H1 (cell line): ENCODE measurements around the gene CHPF. TPM values are rescaled to one million over a fixed set of nuclear protein-coding genes. Genes with fewer than 3 reads are reported as not detected.
A peak's percentile ranks its signal among the peaks of the same experiment; 100 is the strongest.

Source experiments
- CTCF ChIA-PET: fragments of 300-600 bp; sonication (Branson Sonifier 250); formaldehyde crosslinking; loops from one replicate; lab custom pipeline; 2021; ENCODE audit not compliant: partially characterized antibody; lab: Charles Lee
- POLR2A ChIA-PET: fragments of 300-600 bp; sonication (Branson Sonifier 250); formaldehyde crosslinking; loops from one replicate; lab custom pipeline; 2021; ENCODE audit warnings: inconsistent platforms; ENCODE audit not compliant: partially characterized antibody; lab: Charles Lee
- DNase-seq, 2 experiments: peaks; one replicate each; pipeline versions ENCODE4 v3.0.0 to v3.0.0-alpha.2; 2010 to 2022; ENCODE audit warnings: low spot score in 2 of 2, low read depth in 1 of 2, mixed read lengths in 1 of 2
- FAIRE-seq: peaks from 2 replicates; lab custom pipeline; 2011; peaks lifted over from hg19 to GRCh38; lab: Jason Lieb, UNC
- H2AFZ ChIP-seq: 2 replicates; pipeline ENCODE4 v1.8.1; 2012; ENCODE audit warnings: low read length, inconsistent platforms
- H2AK5ac ChIP-seq: 2 replicates; pipeline ENCODE4 v1.6.1; 2013; ENCODE audit warnings: low read depth, low read length
- H2BK120ac ChIP-seq: replicated peaks from 2 replicates; pipeline ENCODE3; 2013; ENCODE audit warnings: low read depth, low read length, inconsistent platforms
- H2BK12ac ChIP-seq: 2 replicates; pipeline ENCODE4 v1.6.1; 2013; ENCODE audit warnings: low read depth, low read length
- H2BK15ac ChIP-seq: 2 replicates; pipeline ENCODE4 v1.6.1; 2013; ENCODE audit warnings: low read length
- H2BK20ac ChIP-seq: 2 replicates; pipeline ENCODE4 v1.6.1; 2013; ENCODE audit warnings: low read length
- H2BK5ac ChIP-seq: 2 replicates; pipeline ENCODE4 v1.6.1; 2013; ENCODE audit warnings: low read depth, low read length
- H3K14ac ChIP-seq: 2 replicates; pipeline ENCODE4 v1.6.1; 2013; ENCODE audit warnings: inconsistent platforms; ENCODE audit not compliant: insufficient read length
- H3K18ac ChIP-seq: 2 replicates; pipeline ENCODE4 v1.6.1; 2013; ENCODE audit warnings: low read length; ENCODE audit errors: extremely low read depth
- H3K23ac ChIP-seq: 2 replicates; pipeline ENCODE4 v1.6.1; 2013; ENCODE audit warnings: inconsistent platforms; ENCODE audit not compliant: insufficient read length
- H3K23me2 ChIP-seq: 2 replicates; pipeline ENCODE4 v1.6.1; 2013; ENCODE audit warnings: low read depth, low read length
- H3K27ac ChIP-seq: 2 replicates; pipeline ENCODE4 v1.6.1; 2011; ENCODE audit warnings: low read depth, low read length, inconsistent platforms
- H3K27me3 ChIP-seq, 4 experiments: replicated peaks in 1 of 4; 1 replicate in 1 of 4; 2 replicates in 3 of 4; pipeline versions ENCODE4 v1.6.1 to v1.8.1; 2011 to 2013; ENCODE audit warnings: low read length in 3 of 4, mild to moderate bottlenecking in 3 of 4, inconsistent platforms in 2 of 4, mixed read lengths in 2 of 4, moderate library complexity in 1 of 4; ENCODE audit not compliant: control insufficient read depth in 3 of 4, insufficient read depth in 3 of 4; ENCODE audit errors: extremely low read depth in 1 of 4
- H3K36me3 ChIP-seq, 4 experiments: 2 replicates each; pipeline versions ENCODE4 v1.6.1 to v1.8.1; 2011 to 2013; ENCODE audit warnings: mild to moderate bottlenecking in 4 of 4, low read length in 3 of 4, moderate library complexity in 2 of 4, control low read depth in 1 of 4, inconsistent platforms in 1 of 4; ENCODE audit not compliant: insufficient read depth in 4 of 4, control insufficient read depth in 2 of 4
- H3K4ac ChIP-seq: replicated peaks from 2 replicates; pipeline ENCODE3; 2013; ENCODE audit warnings: low read length, low read depth, mixed read lengths, inconsistent platforms; ENCODE audit not compliant: insufficient read length
- H3K4me1 ChIP-seq, 4 experiments: replicated peaks in 1 of 4; 1 replicate in 1 of 4; 2 replicates in 3 of 4; pipeline versions ENCODE4 v1.6.1 to v1.8.1; 2011 to 2013; ENCODE audit warnings: low read length in 3 of 4, inconsistent platforms in 2 of 4, mixed read lengths in 1 of 4; ENCODE audit not compliant: insufficient read depth in 4 of 4, control insufficient read depth in 3 of 4
- H3K4me2 ChIP-seq, 2 experiments: 2 replicates each; pipeline versions ENCODE4 v1.6.1 to v1.8.1; 2011 to 2013; ENCODE audit warnings: low read depth in 2 of 2, low read length in 2 of 2, control low read depth in 1 of 2, inconsistent platforms in 1 of 2, mild to moderate bottlenecking in 1 of 2; ENCODE audit not compliant: insufficient read depth in 1 of 2
- H3K4me3 ChIP-seq, 4 experiments: fragments of 200-600, 300-600 bp in 1 of 4; sonication (generic), shearing (Covaris generic), sonication (Bioruptor Twin) in 1 of 4; 2 replicates each; pipeline versions ENCODE4 v1.5.1 to v1.8.1; 2011 to 2016; ENCODE audit warnings: low read length in 4 of 4, low read depth in 3 of 4, control low read depth in 2 of 4, inconsistent platforms in 2 of 4, mild to moderate bottlenecking in 2 of 4, mixed read lengths in 1 of 4, moderate library complexity in 1 of 4; ENCODE audit not compliant: insufficient read depth in 2 of 4; ENCODE audit errors: extremely low read depth in 1 of 4
- H3K56ac ChIP-seq: replicated peaks from 2 replicates; pipeline ENCODE3; 2013; ENCODE audit warnings: low read depth, mild to moderate bottlenecking, mixed read lengths, low read length, inconsistent platforms; ENCODE audit not compliant: insufficient read length
- H3K79me1 ChIP-seq: 2 replicates; pipeline ENCODE4 v1.6.1; 2013; ENCODE audit warnings: low read depth, low read length, control low read depth
- H3K79me2 ChIP-seq, 2 experiments: 2 replicates each; pipeline versions ENCODE4 v1.6.1 to v1.8.1; 2012 to 2013; ENCODE audit warnings: low read length in 2 of 2, mild to moderate bottlenecking in 2 of 2, inconsistent platforms in 1 of 2; ENCODE audit not compliant: insufficient read depth in 2 of 2, control insufficient read depth in 1 of 2
- H3K9ac ChIP-seq, 4 experiments: replicated peaks in 1 of 4; 1 replicate in 1 of 4; 2 replicates in 3 of 4; pipeline versions ENCODE4 v1.6.1 to v1.8.1; 2011 to 2013; ENCODE audit warnings: low read depth in 3 of 4, low read length in 3 of 4, control low read depth in 2 of 4, mild to moderate bottlenecking in 2 of 4, moderate library complexity in 2 of 4, inconsistent platforms in 1 of 4; ENCODE audit errors: extremely low read depth in 1 of 4
- H3K9me3 ChIP-seq, 2 experiments: 2 replicates each; pipeline versions ENCODE4 v1.6.1 to v1.8.1; 2012 to 2013; ENCODE audit warnings: mild to moderate bottlenecking in 2 of 2, moderate library complexity in 2 of 2, control low read depth in 1 of 2, inconsistent platforms in 1 of 2, low read depth in 1 of 2, low read length in 1 of 2, mixed read lengths in 1 of 2; ENCODE audit not compliant: insufficient read depth in 2 of 2
- H4K20me1 ChIP-seq, 2 experiments: replicated peaks in 1 of 2; 2 replicates each; pipeline versions ENCODE3 to v1.8.1; 2011 to 2013; ENCODE audit warnings: inconsistent platforms in 2 of 2, low read length in 2 of 2, mild to moderate bottlenecking in 1 of 2; ENCODE audit not compliant: insufficient read depth in 2 of 2, control insufficient read depth in 1 of 2
- H4K5ac ChIP-seq: 2 replicates; pipeline ENCODE4 v1.6.1; 2013; ENCODE audit warnings: low read length, low read depth, mixed read lengths, inconsistent platforms; ENCODE audit not compliant: insufficient read length
- H4K8ac ChIP-seq: 2 replicates; pipeline ENCODE4 v1.8.0; 2013; ENCODE audit warnings: mild to moderate bottlenecking, moderate library complexity, low read length, inconsistent platforms; ENCODE audit not compliant: insufficient read depth; ENCODE audit errors: extremely low read depth
- H4K91ac ChIP-seq: replicated peaks from 2 replicates; pipeline ENCODE3; 2013; ENCODE audit warnings: low read length, mixed read lengths, inconsistent platforms; ENCODE audit not compliant: insufficient read length
- whole genome bisulfite sequencing, 2 experiments: shearing (Covaris generic) in 1 of 2; methylation state at CpG; one replicate each; pipeline versions ENCODE4 v1.1.6 to v1.1.7; 2013 to 2015; ENCODE audit warnings: low lambda C conversion rate in 2 of 2, mixed read lengths in 2 of 2, inconsistent platforms in 1 of 2, low coverage in 1 of 2, missing lambda C conversion rate in 1 of 2; ENCODE audit not compliant: insufficient replicate concordance in 2 of 2, insufficient coverage in 1 of 2, insufficient read length in 1 of 2; ENCODE audit errors: extremely low coverage in 1 of 2, missing lambda C conversion rate in 1 of 2; 5-methylcytosine and 5-hydroxymethylcytosine counted together
- polyA plus RNA-seq, 7 experiments: library from polyadenylated mRNA; depleted of rRNA in 3 of 7; stranded (reverse) in 5 of 7; unstranded in 2 of 7; fragments of >200 nt in 5 of 7; fragments of 200-250 nt in 2 of 7; gene quantifications; 1 replicate in 5 of 7; 2 replicates in 1 of 7; 4 replicates in 1 of 7; pipeline versions ENCODE4 v1.2.1 to v1.2.3, GENCODE V29; 2011 to 2013; ENCODE audit warnings: missing spikeins in 2 of 7, mixed read lengths in 2 of 7
- total RNA-seq: library from RNA; stranded (reverse); fragmentation: NEBNext Ultra II Directional; extraction: Animal tissue kit (Norgen Biotek cat#: 25700); gene quantifications from 2 replicates; pipeline ENCODE4 v1.2.1, GENCODE V29; 2021
- TF ChIP-seq, protein P1 (sequence below): IDR thresholded peaks from 2 replicates; pipeline ENCODE4 v1.6.1; 2012; ENCODE audit warnings: inconsistent platforms

CHPF gene
- total and polyA plus RNA-seq, 2 of the 8 experiments (the other 6 are each of a cell fraction or from before 2014, with no cell fraction given) = 62.9 to 67.3 TPM

DNA sequence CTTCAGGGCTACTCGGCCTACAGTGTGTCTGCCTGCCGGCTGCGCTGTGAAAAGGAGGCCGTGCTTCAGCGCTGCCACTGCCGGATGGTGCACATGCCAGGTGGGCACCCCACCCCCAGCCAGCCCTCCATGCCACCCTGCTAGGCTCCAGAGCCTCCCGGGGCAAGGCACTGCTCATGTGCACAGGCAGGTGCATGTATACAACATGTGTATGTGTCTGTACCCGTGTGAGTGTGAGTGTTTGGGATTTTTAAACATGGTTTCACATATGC, 11.3 kb downstream of the CHPF start:
- Histone ChIP-seq H3K4me2 (no peak overlapping the region), H2BK15ac (no peak overlapping the region), H3K27me3 (peaks cover 0 to 21% (median 10%) of the 10 kb centered on the region in 4 experiments; a peak in 6 of 7 replicates), H3K4ac (no peak overlapping the region), H3K79me1 (no peaks in the 10 kb centered on the region), H2BK5ac (no peak overlapping the region), H2BK20ac (no peak overlapping the region), H3K18ac (no peak overlapping the region), H3K14ac (no peak overlapping the region), H2AFZ (no peak overlapping the region), H4K20me1 (no peaks in the 10 kb centered on the region), H2AK5ac (0 out of 2 replicates have a peak overlapping the region, but pooled peaks have one; percentile 40), H3K56ac (no peak overlapping the region), H4K5ac (no peak overlapping the region), H2BK12ac (no peak overlapping the region), H4K8ac (0 out of 2 replicates have a peak overlapping the region, but pooled peaks have one; percentile 12), H3K4me3 (no peak overlapping the region), H3K23ac (no peak overlapping the region), H3K23me2 (peaks cover 3% of the 10 kb centered on the region; the same call in 1 of the 2 replicates), H3K9me3 (no peaks in the 10 kb centered on the region), H2BK120ac (no peak overlapping the region), H3K79me2 (no peaks in the 10 kb centered on the region), H3K36me3 (no peaks in the 10 kb centered on the region), H3K27ac (no peak overlapping the region), H4K91ac (no peak overlapping the region), H3K4me1 (peaks cover 0 to 9% (median 6%) of the 10 kb centered on the region in 4 experiments; a peak in 5 of 7 replicates), H3K9ac (no peak overlapping the region)
- DNase-seq (no peak), FAIRE-seq (no peak)
- POLR2A ChIA-PET = interaction anchor here (1.0 to 2.5 kb wide), 3 partner anchors 9 to 56 kb away, joined by 4 to 9 read pairs (median 4); no protein-coding TSS in a partner anchor
- WGBS, 2 experiments = 90% methylated on average over 8 of the region's 8 CpGs; no CpG with 5 or more reads in 1 of the 2 experiments
- CTCF ChIA-PET = interaction anchor here (1.4 to 113.1 kb wide), 9 partner anchors 1 to 144 kb away, joined by 3 to 7248 read pairs (median 334); partner anchors contain the start of genes ASIC4, DES, GMPPA and SPEG
- TF ChIP-seq, protein P1, sequence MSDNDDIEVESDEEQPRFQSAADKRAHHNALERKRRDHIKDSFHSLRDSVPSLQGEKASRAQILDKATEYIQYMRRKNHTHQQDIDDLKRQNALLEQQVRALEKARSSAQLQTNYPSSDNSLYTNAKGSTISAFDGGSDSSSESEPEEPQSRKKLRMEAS = no peak
